GM18505 (cell line): ENCODE measurements around the gene SMR3B.

Experiments used
- ATAC-seq: cut with Tn5 transposase; IDR thresholded peaks from one replicate; pipeline ENCODE4 v1.9.1; 2021; ENCODE audit not compliant: unreplicated experiment
- POLR2A ChIP-seq: IDR thresholded peaks from 4 replicates; pipeline ENCODE4 v1.6.1; 2011; ENCODE audit warnings: borderline replicate concordance; ENCODE audit not compliant: insufficient read depth, insufficient read length; ENCODE audit errors: extremely low read depth

The SMR3B gene

DNA sequence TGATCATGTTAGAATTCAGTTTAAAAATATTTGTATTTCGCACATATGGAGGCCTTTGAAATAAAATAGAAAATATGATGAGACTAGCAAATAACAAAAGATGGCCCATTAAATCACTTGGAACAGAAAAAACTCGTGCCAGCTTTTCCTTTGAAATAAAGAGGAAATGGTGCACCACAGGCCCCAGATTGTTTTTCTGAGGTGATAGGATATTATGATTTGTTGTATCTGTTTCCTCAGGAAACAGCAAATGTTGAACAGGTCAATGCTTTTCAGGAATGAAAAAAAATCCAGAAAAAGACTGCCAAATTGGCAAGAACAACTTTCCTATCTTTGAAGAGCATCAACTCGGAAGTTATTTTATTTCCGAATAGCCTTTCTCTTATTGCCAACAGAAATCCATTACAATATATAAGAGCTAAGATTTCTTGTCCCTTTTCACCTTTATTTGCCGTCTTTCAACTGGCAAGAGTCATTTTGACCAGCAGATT, at the start of gene SMR3B:
Gene SMR3B (plus strand): TSS at position 441 of the 491 bp plus-strand sequence. CDS start 1,380 bp downstream, outside the sequence.
- no peak for TF ChIP-seq POLR2A
- no peak for ATAC-seq

DNA sequence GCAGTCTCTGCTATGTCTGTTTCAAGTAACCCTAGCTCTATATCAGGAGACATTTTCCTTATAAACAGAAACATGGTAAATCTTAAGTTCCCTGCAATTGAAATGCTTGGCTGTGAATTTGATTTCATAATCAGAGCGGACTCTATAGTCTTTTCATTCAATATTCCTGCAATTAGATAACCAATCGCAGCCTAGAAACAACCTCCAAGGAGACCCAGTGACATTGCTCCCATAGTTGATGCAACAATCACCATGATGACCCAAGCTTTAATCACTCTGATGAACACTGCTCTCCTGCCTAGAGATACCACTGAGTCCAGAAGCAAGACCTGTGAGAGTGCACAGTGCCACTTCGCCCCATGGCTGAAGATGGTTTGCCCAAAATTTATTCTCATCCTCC, 48.2 kb upstream of the SMR3B start, which contains the start of gene CABS1:
Gene CABS1 (plus strand): TSS at position 301 of the 400 bp plus-strand sequence. CDS start 59 bp downstream, at position 360.
- no peak for TF ChIP-seq POLR2A
- no peak for ATAC-seq

DNA sequence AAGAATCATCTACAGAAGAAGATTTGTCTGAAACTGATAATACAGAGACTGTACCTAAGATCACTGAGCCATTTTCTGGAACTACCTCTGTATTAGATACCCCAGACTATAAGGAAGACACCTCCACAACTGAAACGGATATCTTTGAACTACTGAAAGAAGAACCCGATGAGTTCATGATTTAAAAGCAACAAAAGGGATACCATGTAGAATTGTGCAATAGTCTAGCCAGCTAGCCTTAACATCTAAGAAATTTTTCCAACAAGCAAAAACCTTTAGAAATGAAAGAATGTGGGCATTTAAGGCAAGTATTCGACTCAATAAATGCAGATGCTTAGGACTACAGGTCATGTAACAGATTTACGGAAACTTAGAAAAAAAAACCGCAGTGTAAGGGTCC, 46.9 kb upstream of the SMR3B start:
- no peak for TF ChIP-seq POLR2A
- ATAC-seq, result no peak

DNA sequence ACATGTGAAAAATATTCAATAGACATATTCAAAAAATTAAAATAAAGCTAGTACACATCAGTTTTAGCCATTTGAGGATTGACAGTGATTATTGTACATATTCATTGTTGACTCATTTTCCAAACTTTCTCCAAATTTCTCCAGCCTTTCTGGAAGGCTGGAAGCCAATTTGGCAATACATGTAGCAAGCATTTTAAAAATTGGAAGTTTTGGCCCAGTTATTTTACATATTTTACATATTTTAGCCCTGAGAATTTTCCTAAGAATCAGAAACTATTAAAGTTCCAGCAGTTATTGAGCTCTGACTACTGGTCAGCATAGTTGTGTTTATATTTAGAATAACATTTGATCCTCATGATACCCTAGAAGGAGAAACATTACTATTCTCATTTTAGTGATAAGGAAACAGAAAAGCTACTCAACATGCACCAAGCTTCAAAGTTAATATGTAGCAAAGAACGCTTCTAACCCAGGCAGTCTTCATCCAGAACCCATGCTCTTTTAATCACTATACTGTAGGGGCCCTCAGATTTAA, 45.0 kb upstream of the SMR3B start:
- ATAC-seq, result no peak
- no peak for TF ChIP-seq POLR2A

DNA sequence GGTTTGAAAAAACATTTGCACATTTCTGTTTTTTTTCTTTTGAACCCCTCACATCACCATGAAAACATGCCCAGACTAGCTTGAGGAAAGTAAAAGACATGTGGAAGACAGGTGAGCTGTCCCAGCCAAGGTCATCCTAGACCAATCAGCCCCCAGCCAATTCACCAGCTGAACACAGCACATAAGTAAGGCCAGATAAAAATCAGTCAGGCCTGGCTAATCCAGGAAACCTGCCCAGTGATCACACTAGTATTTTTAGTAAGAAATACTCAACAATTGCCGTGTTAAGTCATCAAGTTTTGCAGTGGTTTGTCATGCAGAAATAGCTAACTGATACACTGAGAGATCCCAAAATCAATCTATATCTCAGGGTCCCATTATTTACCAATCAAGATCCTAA, 26.7 kb upstream of the SMR3B start:
- no peak for ATAC-seq

DNA sequence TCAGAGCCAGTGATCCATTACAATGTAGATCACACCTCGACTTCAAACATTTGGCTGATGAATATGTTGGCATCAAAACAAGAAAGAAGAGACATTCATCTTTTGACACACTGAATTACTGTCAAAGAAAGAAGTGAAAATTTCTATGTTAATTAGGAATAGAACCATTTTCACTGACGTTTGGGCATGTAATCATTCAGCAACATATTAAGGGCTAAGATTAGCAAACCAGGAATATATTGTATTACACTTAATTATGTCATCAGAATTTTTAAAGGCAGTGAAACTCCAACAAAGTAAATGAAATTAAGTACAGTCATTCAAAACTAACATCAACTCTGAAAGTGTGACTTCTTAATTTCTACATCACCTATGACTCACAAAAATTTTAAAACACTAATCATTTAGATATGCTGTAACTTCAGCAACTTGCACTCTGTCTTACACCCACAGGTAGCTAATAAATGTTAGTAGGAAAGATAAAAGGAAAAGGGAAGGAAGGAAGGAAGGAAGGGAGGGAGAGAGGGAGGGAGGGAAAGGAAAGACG, 23.7 kb upstream of the SMR3B start:
- ATAC-seq, result no peak
- TF ChIP-seq POLR2A, result no peak

More for the DNA sequence above, 26.7 kb upstream of the SMR3B start:
- no peak for TF ChIP-seq POLR2A

DNA sequence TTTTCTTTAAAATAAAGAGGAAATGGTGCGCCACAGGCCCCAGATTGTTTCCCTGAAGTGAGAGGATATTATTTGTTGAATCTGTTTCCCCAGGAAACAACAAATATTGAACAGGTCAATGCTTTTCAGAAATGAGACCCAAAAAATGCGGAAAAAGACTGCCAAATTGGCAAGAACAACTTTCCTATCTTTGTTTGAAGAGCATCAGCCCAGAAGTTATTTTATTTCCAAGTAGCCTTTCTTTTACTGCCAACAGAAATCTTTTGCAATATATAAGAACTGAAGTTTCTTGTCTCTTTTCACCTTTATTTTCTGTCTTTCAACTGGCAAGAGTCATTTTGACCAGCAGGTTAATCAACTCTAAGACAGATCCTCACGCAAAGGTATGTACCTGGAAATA, 22.5 kb upstream of the SMR3B start, which contains the start of gene SMR3A:
Gene SMR3A (plus strand): TSS at position 301 of the 400 bp plus-strand sequence. CDS start 1,356 bp downstream, outside the sequence.
- ATAC-seq, result no peak
- TF ChIP-seq POLR2A, result no peak

DNA sequence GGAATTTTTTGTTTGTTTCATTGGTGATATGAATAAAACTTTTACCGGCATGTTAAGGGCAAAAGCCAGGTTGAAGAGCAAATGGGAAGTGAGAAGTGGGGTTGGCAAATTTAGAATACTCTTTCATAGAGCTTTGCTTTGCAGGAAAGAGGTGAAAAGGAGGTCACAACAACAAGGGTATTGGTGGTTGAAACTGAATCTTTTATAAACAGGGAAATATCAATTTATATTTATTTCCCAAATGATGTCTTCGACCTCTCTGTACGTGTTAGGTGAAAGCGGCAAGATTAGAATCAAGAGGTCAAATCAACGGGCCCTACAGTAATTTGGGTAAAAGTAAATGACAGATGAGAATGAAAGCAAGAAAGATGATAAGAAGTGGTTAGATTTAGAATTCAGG, 18.9 kb upstream of the SMR3B start:
- ATAC-seq, result no peak
- no peak for TF ChIP-seq POLR2A

DNA sequence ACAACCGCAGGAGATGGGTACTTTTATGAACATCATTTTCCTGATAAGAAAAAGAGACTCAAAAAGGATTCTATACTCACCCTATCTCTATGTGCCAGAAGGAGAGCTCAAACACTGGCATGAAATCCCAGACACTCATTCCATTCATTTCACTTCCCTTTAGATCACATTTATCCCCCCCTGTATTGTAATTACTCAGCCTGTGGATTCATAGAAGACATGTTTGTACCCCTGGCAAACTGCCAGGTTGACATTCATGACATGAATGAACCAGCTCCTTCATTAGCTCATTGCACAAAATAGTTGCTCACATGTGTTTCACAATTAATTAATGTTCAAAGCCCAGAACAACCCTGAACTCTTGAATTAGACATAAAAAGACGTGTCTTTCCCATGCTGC, 17.5 kb upstream of the SMR3B start:
- no peak for TF ChIP-seq POLR2A
- no peak for ATAC-seq

DNA sequence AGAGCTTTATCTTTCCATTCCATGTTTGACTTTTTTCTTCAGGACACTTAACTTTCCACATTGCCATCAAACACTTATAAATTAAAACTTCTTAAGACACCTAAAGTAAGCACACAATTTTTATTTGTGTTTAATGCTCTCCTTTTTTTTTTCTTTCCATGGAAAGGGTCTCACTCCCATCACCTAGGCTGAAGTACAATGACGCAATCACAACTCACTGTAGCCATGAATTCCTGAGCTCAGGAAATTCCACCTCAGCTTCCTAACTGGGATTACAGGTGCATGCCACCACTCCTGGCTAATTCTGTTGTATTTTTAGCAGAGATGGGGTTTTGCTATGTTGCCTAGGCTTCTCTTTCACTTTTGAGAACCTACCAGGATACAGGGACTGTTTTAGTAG, 15.1 kb upstream of the SMR3B start:
- no peak for TF ChIP-seq POLR2A
- no peak for ATAC-seq

DNA sequence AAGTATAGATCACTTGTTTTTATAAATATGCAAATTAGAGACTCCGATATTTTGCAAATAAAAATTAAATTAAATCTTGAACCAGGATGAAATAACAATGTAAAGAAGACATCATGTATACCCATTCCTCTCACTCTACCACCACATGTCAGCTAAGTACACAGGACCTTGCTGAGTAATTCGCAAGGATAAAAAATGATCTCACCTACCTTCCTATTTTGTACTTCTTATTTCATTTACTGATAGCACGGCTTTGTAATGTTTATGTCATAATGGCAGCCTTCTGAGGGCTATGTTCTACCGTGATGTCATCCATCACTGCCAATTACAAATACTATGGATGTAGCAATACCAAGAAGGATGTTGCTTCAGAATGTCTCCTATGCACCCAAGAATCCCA, 10.9 kb upstream of the SMR3B start:
- TF ChIP-seq POLR2A, result no peak
- ATAC-seq, result no peak

DNA sequence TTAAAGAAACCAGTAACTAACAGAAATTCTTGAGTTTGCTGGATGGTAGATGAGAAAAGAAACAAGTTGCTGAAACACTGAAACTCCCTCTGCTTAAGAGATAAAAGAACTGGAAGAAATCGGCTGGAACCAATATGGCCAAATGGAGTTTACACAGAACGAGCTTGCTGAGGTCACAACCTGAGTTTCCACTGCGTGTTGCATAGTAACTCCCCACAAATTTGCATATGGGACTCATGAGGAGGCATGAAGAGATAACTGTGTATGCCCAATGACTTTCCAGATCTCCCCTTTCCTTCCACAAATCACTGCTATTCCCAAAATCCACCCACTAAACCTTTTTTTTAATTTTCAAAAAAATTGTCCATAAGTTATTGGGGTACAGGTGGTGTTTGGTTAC, 10.2 kb upstream of the SMR3B start:
- no peak for TF ChIP-seq POLR2A
- ATAC-seq, result no peak

DNA sequence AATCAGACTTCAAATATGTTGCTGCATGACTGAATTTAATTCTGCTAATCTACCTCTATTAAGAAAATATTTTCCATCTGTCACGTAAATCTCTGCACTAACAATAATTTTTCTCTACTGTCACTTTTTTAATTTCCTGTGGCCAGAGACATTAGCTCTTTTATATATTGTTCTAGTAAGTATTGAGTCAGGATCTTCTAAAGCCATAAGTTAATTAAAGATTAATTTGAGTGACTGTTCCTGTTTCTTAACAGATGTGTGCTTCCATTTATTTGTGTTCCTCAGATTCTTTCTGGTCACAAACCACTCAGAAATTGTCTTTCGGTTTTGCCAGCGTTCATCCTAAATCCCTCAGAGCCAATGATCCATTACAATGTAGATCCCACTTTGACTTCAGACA, 2.4 kb upstream of the SMR3B start:
- no peak for ATAC-seq
- no peak for TF ChIP-seq POLR2A

DNA sequence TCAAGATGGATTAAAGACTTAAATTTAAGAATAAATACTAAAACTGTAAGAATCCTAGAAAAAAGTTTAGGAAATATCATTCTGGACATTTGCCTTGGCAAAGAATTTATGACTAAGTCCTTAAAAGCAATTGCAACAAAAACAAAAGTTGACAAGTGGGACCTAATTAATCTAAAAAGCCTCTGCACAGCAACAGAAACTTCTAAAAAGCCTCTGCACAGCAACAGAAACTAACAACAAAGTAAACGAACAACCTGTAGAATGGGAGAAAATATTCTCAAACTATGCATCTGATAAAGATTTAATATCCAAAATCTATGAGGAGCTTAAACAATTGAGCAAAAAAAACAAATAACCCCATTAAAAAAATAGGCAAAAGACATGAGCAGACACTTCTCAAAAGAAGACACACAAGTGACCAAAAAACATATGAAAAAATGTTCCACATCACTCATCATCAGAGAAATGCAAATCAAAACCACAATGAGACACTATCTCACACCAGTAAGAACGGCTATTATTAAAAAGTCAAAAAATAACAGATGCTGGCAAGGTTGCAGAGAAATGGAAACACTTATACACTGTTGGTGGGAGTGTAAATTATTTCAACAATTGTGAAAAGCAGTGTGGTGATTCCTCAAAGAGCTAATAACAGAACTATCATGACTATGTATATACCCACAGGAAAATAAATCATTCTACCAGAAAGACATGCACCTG, 9.3 kb downstream of the SMR3B start:
- peak; percentile 62 for ATAC-seq
- TF ChIP-seq POLR2A, result no peak
